Stimulated activated CD8-positive, alpha-beta memory T cell treated with anti-CD3 and anti-CD28 coated beads, Interleukin-12 subunit alpha, Interleukin-12 subunit beta, amount 100 ng/mL, for 24 hours (primary cell): ENCODE measurements around the gene CXCL12.

Experiments
- DNase-seq: peaks from one replicate; pipeline ENCODE4 v3.0.0-alpha.2; 2020; ENCODE audit errors: extremely low read depth

Gene CXCL12

DNA sequence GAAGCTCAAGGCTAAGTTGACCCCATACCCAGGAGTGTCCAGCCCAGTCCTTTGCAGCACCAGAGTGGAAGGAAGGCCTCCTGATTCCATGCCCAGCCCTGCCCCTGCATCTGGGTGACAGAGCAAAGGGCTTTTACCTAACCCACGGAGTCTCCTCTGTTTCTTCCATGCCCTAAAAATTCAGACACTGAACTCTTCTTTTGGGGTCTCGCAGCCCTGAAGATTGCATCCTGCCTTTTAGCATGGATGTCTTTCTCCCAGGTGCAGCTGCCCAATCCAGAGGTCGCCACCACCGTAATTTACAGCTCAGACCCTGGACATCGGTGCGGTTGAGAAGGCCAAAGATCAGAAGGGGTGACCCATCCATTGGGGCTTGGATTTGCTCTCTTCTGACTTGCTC is 50.8 kb downstream of the CXCL12 start:
- DNase-seq: no peak

DNA sequence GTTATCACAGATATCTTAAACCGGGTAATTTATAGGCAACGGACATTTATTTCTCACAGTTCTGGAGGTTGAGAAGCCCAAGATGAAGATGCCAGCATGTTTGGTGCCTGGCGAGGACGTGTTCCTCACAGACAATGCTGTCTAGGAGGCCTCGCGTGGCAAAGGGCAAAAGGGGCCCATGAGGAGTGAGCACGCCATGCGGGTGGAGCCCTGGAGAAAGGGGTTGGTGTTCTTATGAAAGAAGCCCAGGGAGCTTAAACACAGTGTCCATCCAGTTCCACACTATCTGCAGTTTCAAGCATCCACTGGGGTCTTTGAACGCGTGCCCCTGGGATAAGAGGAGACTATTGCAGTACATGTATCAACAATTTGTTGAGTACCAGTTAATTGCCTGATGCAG is 51.4 kb downstream of the CXCL12 start:
- no peak for DNase-seq

DNA sequence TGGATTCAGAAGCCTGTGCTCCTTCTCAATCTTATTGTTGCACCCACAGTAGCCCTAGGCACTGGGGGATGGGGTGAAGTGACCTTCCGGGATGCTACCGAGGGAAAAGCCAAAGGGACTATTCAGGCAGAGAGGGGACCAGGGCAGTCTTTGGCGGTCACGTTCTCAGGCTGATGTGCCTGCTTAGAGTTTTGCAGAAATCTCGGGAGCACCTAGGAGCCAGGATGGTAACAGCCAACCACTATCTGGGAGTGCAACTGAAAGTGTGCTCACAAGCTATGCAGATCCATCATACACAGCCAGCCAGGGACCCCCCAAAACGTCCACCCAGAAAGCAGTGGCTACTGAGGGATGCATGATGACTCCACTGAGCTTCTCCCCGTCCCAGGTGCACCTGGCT is 52.4 kb downstream of the CXCL12 start:
- no peak for DNase-seq

DNA sequence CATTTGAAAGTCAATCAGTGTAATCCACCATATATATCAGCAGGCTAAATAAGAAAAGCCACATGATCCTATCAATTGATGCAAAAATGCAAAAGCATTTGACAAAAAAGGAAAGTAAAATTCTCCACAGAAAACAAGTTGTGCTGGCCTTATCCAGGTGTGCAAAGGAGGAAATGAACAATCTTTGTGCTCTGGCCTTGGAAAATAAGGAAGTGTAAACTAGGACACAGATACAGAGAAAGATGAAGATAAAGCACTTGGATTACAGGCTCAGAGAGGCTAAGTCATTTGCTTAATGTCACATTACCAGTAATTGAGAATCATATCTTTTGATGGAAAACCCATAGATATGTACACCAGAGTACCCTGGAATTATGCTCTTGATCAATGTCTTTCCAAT is 54.5 kb downstream of the CXCL12 start:
- no peak for DNase-seq

DNA sequence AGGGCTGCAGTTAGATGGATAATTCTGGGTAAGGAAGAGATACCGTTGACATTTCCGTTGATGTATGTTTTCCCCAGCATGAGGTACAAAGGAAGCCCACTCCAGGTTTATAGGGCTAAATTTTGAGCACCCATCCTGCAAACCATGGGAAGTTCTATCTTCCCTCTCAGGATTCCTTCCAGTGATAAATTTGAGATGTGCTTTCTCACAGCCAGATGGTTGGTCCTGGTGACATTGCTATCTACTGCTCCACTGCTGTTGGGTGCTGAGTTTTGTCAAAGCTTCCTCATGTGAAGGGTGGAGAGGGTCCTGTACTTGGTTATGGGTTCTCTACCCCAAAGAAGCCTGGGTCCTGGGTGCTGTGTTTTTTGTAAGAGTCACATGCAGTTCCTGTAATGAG is 57.4 kb downstream of the CXCL12 start:
- no peak for DNase-seq
